Liver (tissue), 9 donors: ENCODE measurements around the gene AKAP13. TPM values are rescaled to one million over a fixed set of nuclear protein-coding genes. Genes with fewer than 3 reads are reported as not detected.

ENCODE experiments used
- DNase-seq: peaks from one replicate; pipeline ENCODE4 v3.0.0-alpha.2; 2017; ENCODE audit warnings: low spot score
- H3K27ac ChIP-seq, 2 donors: one replicate each; pipeline ENCODE4 v1.7.0; 2013; ENCODE audit warnings: inconsistent platforms in 2 of 2, low read length in 2 of 2, control low read depth in 1 of 2, low read depth in 1 of 2, mild to moderate bottlenecking in 1 of 2
- H3K27me3 ChIP-seq, 4 donors: one replicate each; pipeline versions ENCODE4 v1.6.1 to v1.7.0; 2013; ENCODE audit warnings: low read length in 3 of 4, inconsistent platforms in 1 of 4, mild to moderate bottlenecking in 1 of 4, moderate library complexity in 1 of 4; ENCODE audit not compliant: control insufficient read depth in 4 of 4, insufficient read depth in 4 of 4
- H3K36me3 ChIP-seq, 4 donors: one replicate each; pipeline versions ENCODE4 v1.6.1 to v1.7.0; 2013; ENCODE audit warnings: low read length in 3 of 4, mild to moderate bottlenecking in 3 of 4, low read depth in 1 of 4, moderate library complexity in 1 of 4; ENCODE audit not compliant: control insufficient read depth in 4 of 4, insufficient read depth in 3 of 4
- H3K4me1 ChIP-seq, 4 donors: one replicate each; pipeline versions ENCODE4 v1.6.1 to v1.7.0; 2013; ENCODE audit warnings: low read length in 3 of 4, mild to moderate bottlenecking in 3 of 4, moderate library complexity in 1 of 4; ENCODE audit not compliant: control insufficient read depth in 4 of 4, insufficient read depth in 4 of 4
- H3K4me3 ChIP-seq, 3 donors: one replicate each; pipeline versions ENCODE4 v1.6.1 to v1.7.0; 2013; ENCODE audit warnings: low read length in 3 of 3, control low read depth in 1 of 3, low read depth in 1 of 3, mild to moderate bottlenecking in 1 of 3
- H3K9ac ChIP-seq, 2 donors: one replicate each; pipeline ENCODE4 v1.7.0; 2013; ENCODE audit warnings: low read length in 2 of 2, mild to moderate bottlenecking in 2 of 2, moderate library complexity in 2 of 2, control low read depth in 1 of 2, low read depth in 1 of 2
- H3K9me3 ChIP-seq, 4 donors: one replicate each; pipeline versions ENCODE4 v1.6.1 to v1.7.0; 2013; ENCODE audit warnings: low read length in 3 of 4; ENCODE audit not compliant: control insufficient read depth in 4 of 4
- CTCF ChIP-seq: fragments of 150-350 bp; IDR thresholded peaks from 2 replicates; pipeline ENCODE4 v1.5.1; 2017; ENCODE audit warnings: improper control_type of control experiment, low read depth, low read length; ENCODE audit not compliant: missing input control
- EGR1 ChIP-seq, 2 donors: IDR thresholded peaks; 2 replicates each; pipeline ENCODE4 v1.6.1; 2016 to 2018; ENCODE audit warnings: antibody characterized with exemption in 2 of 2, low read depth in 2 of 2
- FOXA1 ChIP-seq: IDR thresholded peaks from 2 replicates; pipeline ENCODE4 v1.6.1; 2016; ENCODE audit warnings: antibody characterized with exemption
- FOXA2 ChIP-seq: IDR thresholded peaks from 2 replicates; pipeline ENCODE4 v1.6.1; 2016; ENCODE audit warnings: antibody characterized with exemption
- GABPA ChIP-seq, 2 donors: IDR thresholded peaks in 1 of 2; conservative IDR thresholded peaks in 1 of 2; 2 replicates each; pipeline ENCODE4 v1.6.1; 2016; ENCODE audit warnings: antibody characterized with exemption in 2 of 2, mild to moderate bottlenecking in 1 of 2, moderate library complexity in 1 of 2
- HNF4A ChIP-seq, 2 donors: conservative IDR thresholded peaks; 2 replicates each; pipeline ENCODE4 v1.6.1; 2016; ENCODE audit warnings: antibody characterized with exemption in 2 of 2, mild to moderate bottlenecking in 2 of 2
- HNF4G ChIP-seq: IDR thresholded peaks from 2 replicates; pipeline ENCODE4 v1.6.1; 2016; ENCODE audit warnings: antibody characterized with exemption
- MAX ChIP-seq: IDR thresholded peaks from 2 replicates; pipeline ENCODE4 v1.6.1; 2016; ENCODE audit warnings: antibody characterized with exemption
- NR2F2 ChIP-seq: IDR thresholded peaks from 2 replicates; pipeline ENCODE4 v1.6.1; 2016; ENCODE audit warnings: antibody characterized with exemption
- RAD21 ChIP-seq, 2 donors: IDR thresholded peaks; 2 replicates each; pipeline ENCODE4 v1.6.1; 2016; ENCODE audit warnings: antibody characterized with exemption in 2 of 2, mild to moderate bottlenecking in 2 of 2
- REST ChIP-seq: IDR thresholded peaks from 2 replicates; pipeline ENCODE4 v1.6.1; 2016; ENCODE audit warnings: antibody characterized with exemption, mild to moderate bottlenecking
- RXRA ChIP-seq, 2 donors: IDR thresholded peaks; 2 replicates each; pipeline ENCODE4 v1.6.1; 2017 to 2018; ENCODE audit warnings: antibody characterized with exemption in 2 of 2, mild to moderate bottlenecking in 1 of 2
- SP1 ChIP-seq: IDR thresholded peaks from 2 replicates; pipeline ENCODE4 v1.6.1; 2018; ENCODE audit warnings: antibody characterized with exemption, mild to moderate bottlenecking
- TAF1 ChIP-seq: conservative IDR thresholded peaks from 2 replicates; pipeline ENCODE4 v1.6.1; 2016; ENCODE audit warnings: antibody characterized with exemption, mild to moderate bottlenecking
- YY1 ChIP-seq: IDR thresholded peaks from 2 replicates; pipeline ENCODE4 v1.6.1; 2016; ENCODE audit warnings: antibody characterized with exemption, mild to moderate bottlenecking
- ZBTB33 ChIP-seq: IDR thresholded peaks from 2 replicates; pipeline ENCODE4 v1.6.1; 2016; ENCODE audit warnings: antibody characterized with exemption
- WGBS: extraction: QIAGEN DNeasy Blood & Tissue Kit; methylation state at CpG from one replicate; pipeline ENCODE4 v1.1.7; 2013; 5-methylcytosine and 5-hydroxymethylcytosine counted together
- polyA plus RNA-seq, 2 donors: library from polyadenylated mRNA; stranded (reverse) in 1 of 2; unstranded in 1 of 2; fragments of 200-250 nt in 1 of 2; fragments of >200 nt in 1 of 2; fragmentation: Nextera tagmentation in 1 of 2; extraction: Ambion mirVana in 1 of 2; gene quantifications; one replicate each; pipeline versions ENCODE4 v1.2.1 to v1.2.3, GENCODE V29; 2013 to 2015
- total RNA-seq, 2 donors: library from RNA; depleted of rRNA; stranded (reverse); fragments of >200 nt; gene quantifications; one replicate each; pipeline ENCODE4 v1.2.3, GENCODE V29; 2014
- donor health status: healthy.
- donor health status: healthy.
- donor health status: healthy.
- donor health status: healthy.
- donor health status: healthy.

Gene AKAP13
- total and polyA plus RNA-seq, 4 donors = 18.6 to 92.3 (median 37.4) TPM

GRCh38 chr15:85443593-85444087 lies 63.2 kb downstream of the AKAP13 start (continued):
- TF ChIP-seq CTCF (no peak), HNF4A (conservative IDR thresholded peaks at IDR 0.05) (no peak), TAF1 (no peak), FOXA1 (no peak), MAX (no peak), FOXA2 (no peak), RAD21 (IDR thresholded peaks at IDR 0.05) (peak; percentile 30 to 43), RXRA (IDR thresholded peaks at IDR 0.05) (peak in 1 of 2 donors; percentile 12), HNF4G (no peak), YY1 (no peak), EGR1 (IDR thresholded peaks at IDR 0.05; ENCODE audit: low read depth in 2 of 2) (no peak)

- no peak for DNase-seq
- Histone ChIP-seq H3K9ac (no peak overlapping the region), H3K27me3 (no peaks in the 10 kb centered on the region), H3K4me3 (no peak overlapping the region), H3K27ac (peak overlapping the region in 1 of 2 donors; percentile 37), H3K36me3 (no peaks in the 10 kb centered on the region), H3K9me3 (no peaks in the 10 kb centered on the region), H3K4me1 (peaks cover 0 to 12% (median 2%) of the 10 kb centered on the region in 4 donors)
- 55% methylated on average over 3 of the region's 3 CpGs for WGBS
- TF ChIP-seq NR2F2 (no peak), HNF4G (no peak), RAD21 (IDR thresholded peaks at IDR 0.05) (no peak), SP1 (peak; percentile 0)
Observed at GRCh38 chr15:85444122-85444745, 63.8 kb downstream of the AKAP13 start.

- WGBS = 92% methylated on average over 1 of the region's 1 CpG
- Histone ChIP-seq H3K27me3 (no peaks in the 10 kb centered on the region), H3K9ac (no peak overlapping the region), H3K36me3 (no peaks in the 10 kb centered on the region), H3K4me3 (no peak overlapping the region), H3K9me3 (no peaks in the 10 kb centered on the region), H3K4me1 (peaks cover 0 to 12% (median 2%) of the 10 kb centered on the region in 4 donors), H3K27ac (no peak overlapping the region)
- no peak for DNase-seq
- TF ChIP-seq ZBTB33 (no peak), FOXA1 (no peak), REST (no peak), GABPA (IDR thresholded peaks at IDR 0.05 in 1 of 2, conservative IDR thresholded peaks at IDR 0.05 in 1 of 2) (no peak), EGR1 (IDR thresholded peaks at IDR 0.05; ENCODE audit: low read depth in 2 of 2) (no peak), HNF4A (conservative IDR thresholded peaks at IDR 0.05) (no peak), FOXA2 (no peak)
Observed at GRCh38 chr15:85445361-85445760, 65.0 kb downstream of the AKAP13 start.
